Measurements from ENCODE around the gene ANKS1B. TPM values are rescaled to one million over a fixed set of nuclear protein-coding genes. Genes with fewer than 3 reads are reported as not detected.

The ANKS1B gene
- total and polyA plus RNA-seq, 2 of the 4 experiments (the other 2 are of a cell fraction), result 0.17 to 0.18 TPM

- TF ChIP-seq BHLHE40 (IDR thresholded peaks at IDR 0.05; ENCODE audit: low read depth, low read length) (no peak), POLR2A (IDR thresholded peaks at IDR 0.05; ENCODE audit: low read depth, low read length) (no peak), MAFK (IDR thresholded peaks at IDR 0.05; ENCODE audit: low read depth, low read length) (no peak)
These were observed 174.8 kb downstream of the ANKS1B start (continued) for GRCh38 chr12:99809909-99810308.

GRCh38 chr12:99806304-99806703 is 178.4 kb downstream of the ANKS1B start:
- H4K20me1 ChIP-seq (ENCODE audit: insufficient read depth, low read length), result no peaks in the 10 kb centered on the region
- no peaks in the 10 kb centered on the region for H3K36me3 ChIP-seq (ENCODE audit: control insufficient read depth, insufficient read depth, low read length)
- no peak overlapping the region for H3K14ac ChIP-seq (replicated peaks; ENCODE audit: low read depth, low read length)
- no peaks in the 10 kb centered on the region for H3K9me1 ChIP-seq (ENCODE audit: insufficient read depth, low read length)
- POLR2A ChIA-PET (ENCODE audit: unreplicated experiment), result no interaction called here
- H3K9ac ChIP-seq (ENCODE audit: low read depth, low read length), result no peak overlapping the region
- H4K91ac ChIP-seq (ENCODE audit: insufficient read depth, low read depth, low read length), result no peak overlapping the region
- H3K27me3 ChIP-seq (ENCODE audit: control insufficient read depth, insufficient read depth, low read length), result no peaks in the 10 kb centered on the region
- H3K4me2 ChIP-seq (ENCODE audit: low read depth, low read length), result no peak overlapping the region
- CTCF ChIA-PET, result no interaction called here
- intact Hi-C loops (cut with micrococcal nuclease), result no loop called here
- TF ChIP-seq MAFK (IDR thresholded peaks at IDR 0.05; ENCODE audit: low read depth, low read length) (no peak), USF2 (IDR thresholded peaks at IDR 0.05; ENCODE audit: low read depth, low read length) (no peak), ELK1 (IDR thresholded peaks at IDR 0.05; ENCODE audit: borderline replicate concordance, low read depth, low read length) (no peak), POLR2A (IDR thresholded peaks at IDR 0.05; ENCODE audit: low read depth, low read length) (no peak), MAZ (IDR thresholded peaks at IDR 0.05; ENCODE audit: borderline replicate concordance, low read depth, low read length) (no peak), MXI1 (IDR thresholded peaks at IDR 0.05; ENCODE audit: borderline replicate concordance, low read depth, low read length) (no peak), CEBPB (IDR thresholded peaks at IDR 0.05; ENCODE audit: low read depth, low read length) (no peak)
- ATAC-seq (ENCODE audit: low read depth), result no peak
- no peak overlapping the region for H4K8ac ChIP-seq (ENCODE audit: low read depth in 2 of 2, low read length in 2 of 2)
- H3K56ac ChIP-seq (ENCODE audit: extremely low read depth, insufficient read depth, low read length), result no peak overlapping the region
- no peak overlapping the region for H3K27ac ChIP-seq (ENCODE audit: insufficient read depth, low read length)
- no peak overlapping the region for H3K23ac ChIP-seq (ENCODE audit: low read depth, low read length)
- H4K5ac ChIP-seq (ENCODE audit: low read depth, low read length), result no peak overlapping the region
- H2BK15ac ChIP-seq (ENCODE audit: low read depth, low read length), result no peak overlapping the region
- H3K4ac ChIP-seq (ENCODE audit: low read depth, low read length), result no peak overlapping the region
- dilution Hi-C loops (cut with HindIII; ENCODE audit: low sequenced_read_pairs, unreplicated experiment), result no loop called here
- H3K4me1 ChIP-seq (ENCODE audit: control insufficient read depth, insufficient read depth, low read length), result no peaks in the 10 kb centered on the region
- BruUV-seq (replicated peaks), result no TSS peak
- H3K9me3 ChIP-seq (ENCODE audit: control insufficient read depth, insufficient read depth, low read length), result no peaks in the 10 kb centered on the region
- no peak overlapping the region for H2BK120ac ChIP-seq (ENCODE audit: low read depth, low read length)
- H2BK20ac ChIP-seq (ENCODE audit: low read depth, low read length), result no peak overlapping the region
- DNase-seq, result no peak
- no peak overlapping the region for H2AK5ac ChIP-seq (ENCODE audit: low read depth, low read length)
- no peak overlapping the region for H2AFZ ChIP-seq (replicated peaks; ENCODE audit: low read length, poor library complexity)
- H2AK9ac ChIP-seq (replicated peaks; ENCODE audit: low read depth, low read length, poor library complexity), result no peak overlapping the region
- no peak overlapping the region for H3K18ac ChIP-seq (ENCODE audit: low read depth, low read length)
- H3K79me1 ChIP-seq (ENCODE audit: low read depth in 1 of 2, low read length in 2 of 2), result no peaks in the 10 kb centered on the region
- in situ Hi-C loops (cut with MboI; ENCODE audit: low sequenced_read_pairs), result no loop called here
- H3K4me3 ChIP-seq (ENCODE audit: insufficient read depth, low read depth, low read length), result no peak overlapping the region
- WGBS, 2 experiments (ENCODE audit: extremely low coverage in 2 of 2, insufficient read length in 1 of 2), result 100% methylated on average over 2 of the region's 9 CpGs; no CpG with 5 or more reads in 1 of the 2 experiments
- H2BK5ac ChIP-seq (ENCODE audit: low read depth, low read length, poor library complexity, severe bottlenecking), result no peak overlapping the region

All from IMR-90 (cell line).